Measurements from ENCODE around the gene RXFP1. TPM values are rescaled to one million over a fixed set of nuclear protein-coding genes. Genes with fewer than 3 reads are reported as not detected.

Gene RXFP1
- polyA plus RNA-seq, 2 donors: 0.11 to 0.14 TPM

DNA sequence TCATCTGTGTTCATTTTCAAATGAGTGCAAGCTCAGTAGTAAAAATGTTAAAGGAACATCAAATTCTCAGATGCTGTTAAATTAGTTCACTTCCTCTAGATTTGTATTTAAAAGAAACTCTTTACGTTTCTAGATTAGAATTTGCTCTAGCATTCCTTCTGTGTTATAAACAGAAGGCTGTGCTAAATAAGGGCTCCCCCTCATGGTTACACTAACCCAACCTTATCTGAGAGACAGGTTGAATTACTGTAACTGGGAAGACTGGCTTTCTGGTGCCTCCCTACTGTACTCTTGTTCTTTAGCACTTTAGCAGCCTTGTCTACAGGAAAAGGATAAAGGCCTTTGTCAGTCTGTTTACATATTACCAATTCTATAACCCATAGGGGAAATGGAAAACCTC lies 56.8 kb downstream of the RXFP1 start:
- no peak overlapping the region for H3K27ac ChIP-seq (ENCODE audit: low read depth in 2 of 2, low read length in 1 of 2)
- H3K9me3 ChIP-seq (ENCODE audit: control insufficient read depth in 2 of 2, insufficient read depth in 1 of 2, low read depth in 1 of 2, low read length in 1 of 2): peaks cover 0 to 4% of the 10 kb centered on the region in 2 donors
- H3K27me3 ChIP-seq (ENCODE audit: control insufficient read depth in 1 of 2, insufficient read depth in 2 of 2, low read length in 2 of 2): no peaks in the 10 kb centered on the region
- 30 to 42% methylated on average over 1 of the region's 1 CpG for WGBS, 2 donors
- no peaks in the 10 kb centered on the region for H3K36me3 ChIP-seq (ENCODE audit: control insufficient read depth in 2 of 2, insufficient read depth in 2 of 2, low read length in 1 of 2)
- no peak overlapping the region for H3K4me3 ChIP-seq (ENCODE audit: low read depth in 1 of 2, low read length in 2 of 2)
- no peaks in the 10 kb centered on the region for H3K4me1 ChIP-seq (ENCODE audit: control insufficient read depth in 2 of 2, insufficient read depth in 2 of 2, low read length in 1 of 2)

DNA sequence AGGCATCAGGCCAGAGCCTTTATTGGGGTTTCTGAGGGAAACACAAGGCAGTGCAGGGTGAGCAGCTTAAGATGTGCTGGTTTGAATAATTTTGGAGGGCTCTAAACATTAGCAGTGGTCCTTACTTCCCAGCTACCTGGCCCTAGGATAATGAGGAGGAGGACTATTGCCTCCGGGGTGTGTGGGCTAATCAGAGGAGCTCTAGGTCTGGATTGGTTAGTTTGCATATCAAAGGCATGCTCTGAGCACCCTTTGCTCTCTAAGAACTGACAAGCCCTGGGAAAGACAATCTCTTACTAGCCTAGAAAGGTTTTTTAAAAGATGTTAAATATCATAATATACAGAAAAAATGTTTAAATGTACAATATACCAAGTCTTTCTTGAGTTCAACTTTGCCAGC lies 58.4 kb downstream of the RXFP1 start:
- WGBS, 2 donors: 32 to 34% methylated on average over 1 of the region's 1 CpG
- H3K4me3 ChIP-seq (ENCODE audit: low read depth in 1 of 2, low read length in 2 of 2): no peak overlapping the region
- no peaks in the 10 kb centered on the region for H3K4me1 ChIP-seq (ENCODE audit: control insufficient read depth in 2 of 2, insufficient read depth in 2 of 2, low read length in 1 of 2)
- H3K27me3 ChIP-seq (ENCODE audit: control insufficient read depth in 1 of 2, insufficient read depth in 2 of 2, low read length in 2 of 2): no peaks in the 10 kb centered on the region
- H3K27ac ChIP-seq (ENCODE audit: low read depth in 2 of 2, low read length in 1 of 2): no peak overlapping the region
- no peaks in the 10 kb centered on the region for H3K36me3 ChIP-seq (ENCODE audit: control insufficient read depth in 2 of 2, insufficient read depth in 2 of 2, low read length in 1 of 2)
- H3K9me3 ChIP-seq (ENCODE audit: control insufficient read depth in 2 of 2, insufficient read depth in 1 of 2, low read depth in 1 of 2, low read length in 1 of 2): peaks cover 0 to 4% of the 10 kb centered on the region in 2 donors

DNA sequence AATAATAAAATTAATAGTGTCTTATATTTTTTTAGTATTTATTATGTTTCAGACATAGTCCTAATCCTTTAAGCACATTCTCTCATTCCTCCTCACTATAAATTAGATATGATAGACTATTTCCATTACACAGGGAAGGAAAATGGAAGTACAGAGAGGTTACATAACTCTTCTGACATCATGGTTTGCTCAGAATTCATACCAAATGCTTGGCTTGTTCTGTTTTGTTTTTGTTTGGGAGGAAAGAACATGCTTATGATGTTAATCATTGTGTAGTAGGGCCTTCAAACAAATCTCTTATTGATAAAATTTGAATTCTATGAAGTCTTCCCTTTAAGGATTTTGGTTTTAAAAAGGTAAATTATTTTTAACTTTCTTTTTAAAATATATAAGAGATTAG lies 59.5 kb downstream of the RXFP1 start:
- H3K9me3 ChIP-seq (ENCODE audit: control insufficient read depth in 2 of 2, insufficient read depth in 1 of 2, low read depth in 1 of 2, low read length in 1 of 2): peaks cover 0 to 4% of the 10 kb centered on the region in 2 donors
- H3K4me3 ChIP-seq (ENCODE audit: low read depth in 1 of 2, low read length in 2 of 2): no peak overlapping the region
- H3K27ac ChIP-seq (ENCODE audit: low read depth in 2 of 2, low read length in 1 of 2): no peak overlapping the region
- no peaks in the 10 kb centered on the region for H3K36me3 ChIP-seq (ENCODE audit: control insufficient read depth in 2 of 2, insufficient read depth in 2 of 2, low read length in 1 of 2)
- H3K27me3 ChIP-seq (ENCODE audit: control insufficient read depth in 1 of 2, insufficient read depth in 2 of 2, low read length in 2 of 2): no peaks in the 10 kb centered on the region
- H3K4me1 ChIP-seq (ENCODE audit: control insufficient read depth in 2 of 2, insufficient read depth in 2 of 2, low read length in 1 of 2): no peaks in the 10 kb centered on the region

DNA sequence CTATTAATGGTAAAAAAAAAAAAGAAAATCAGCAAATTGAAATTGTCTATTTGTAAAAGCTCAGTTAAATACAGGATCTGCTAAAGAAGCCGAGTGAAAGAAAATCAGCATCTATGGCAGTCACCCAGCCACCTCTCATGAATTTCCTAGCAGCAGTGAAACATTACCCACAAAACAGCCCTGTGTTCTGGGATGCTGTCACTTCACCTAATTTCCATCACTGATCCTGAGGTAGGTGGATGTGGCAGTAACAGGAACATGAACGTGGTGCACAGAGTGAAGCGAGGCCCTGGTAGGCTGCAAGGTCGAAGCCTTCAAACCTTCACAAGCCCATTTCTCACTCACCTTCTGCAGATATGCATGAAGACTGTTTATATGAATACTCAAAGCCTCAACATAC lies 65.2 kb downstream of the RXFP1 start:
- no peaks in the 10 kb centered on the region for H3K36me3 ChIP-seq (ENCODE audit: control insufficient read depth in 2 of 2, insufficient read depth in 2 of 2, low read length in 1 of 2)
- H3K4me1 ChIP-seq (ENCODE audit: control insufficient read depth in 2 of 2, insufficient read depth in 2 of 2, low read length in 1 of 2): no peaks in the 10 kb centered on the region
- WGBS, 2 donors: 89 to 91% methylated on average over 4 of the region's 4 CpGs
- no peaks in the 10 kb centered on the region for H3K27me3 ChIP-seq (ENCODE audit: control insufficient read depth in 1 of 2, insufficient read depth in 2 of 2, low read length in 2 of 2)
- H3K4me3 ChIP-seq (ENCODE audit: low read depth in 1 of 2, low read length in 2 of 2): no peak overlapping the region
- H3K27ac ChIP-seq (ENCODE audit: low read depth in 2 of 2, low read length in 1 of 2): no peak overlapping the region
- no peaks in the 10 kb centered on the region for H3K9me3 ChIP-seq (ENCODE audit: control insufficient read depth in 2 of 2, insufficient read depth in 1 of 2, low read depth in 1 of 2, low read length in 1 of 2)

DNA sequence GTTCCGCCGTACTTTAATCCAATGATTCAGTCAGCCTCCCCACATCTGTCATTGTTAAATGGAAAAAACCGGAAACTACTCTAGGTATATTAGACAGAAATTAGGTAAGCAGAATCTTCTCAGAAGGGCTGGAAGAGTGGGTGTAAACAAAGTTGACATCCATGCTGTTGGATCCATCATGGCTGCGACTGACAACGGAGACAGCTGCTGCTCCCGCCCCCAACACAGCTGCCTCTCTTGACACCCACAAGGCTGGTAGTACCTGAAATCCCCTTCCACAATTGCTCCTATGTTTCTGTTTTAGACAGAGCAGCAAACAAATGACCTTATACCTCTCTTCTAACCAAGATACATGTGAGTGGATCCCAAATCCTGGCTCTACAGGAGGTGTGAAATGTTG lies 66.6 kb downstream of the RXFP1 start:
- 94 to 95% methylated on average over 6 of the region's 6 CpGs for WGBS, 2 donors
- no peaks in the 10 kb centered on the region for H3K9me3 ChIP-seq (ENCODE audit: control insufficient read depth in 2 of 2, insufficient read depth in 1 of 2, low read depth in 1 of 2, low read length in 1 of 2)
- no peak overlapping the region for H3K27ac ChIP-seq (ENCODE audit: low read depth in 2 of 2, low read length in 1 of 2)
- no peaks in the 10 kb centered on the region for H3K36me3 ChIP-seq (ENCODE audit: control insufficient read depth in 2 of 2, insufficient read depth in 2 of 2, low read length in 1 of 2)
- H3K4me3 ChIP-seq (ENCODE audit: low read depth in 1 of 2, low read length in 2 of 2): no peak overlapping the region
- no peaks in the 10 kb centered on the region for H3K27me3 ChIP-seq (ENCODE audit: control insufficient read depth in 1 of 2, insufficient read depth in 2 of 2, low read length in 2 of 2)
- H3K4me1 ChIP-seq (ENCODE audit: control insufficient read depth in 2 of 2, insufficient read depth in 2 of 2, low read length in 1 of 2): no peaks in the 10 kb centered on the region

DNA sequence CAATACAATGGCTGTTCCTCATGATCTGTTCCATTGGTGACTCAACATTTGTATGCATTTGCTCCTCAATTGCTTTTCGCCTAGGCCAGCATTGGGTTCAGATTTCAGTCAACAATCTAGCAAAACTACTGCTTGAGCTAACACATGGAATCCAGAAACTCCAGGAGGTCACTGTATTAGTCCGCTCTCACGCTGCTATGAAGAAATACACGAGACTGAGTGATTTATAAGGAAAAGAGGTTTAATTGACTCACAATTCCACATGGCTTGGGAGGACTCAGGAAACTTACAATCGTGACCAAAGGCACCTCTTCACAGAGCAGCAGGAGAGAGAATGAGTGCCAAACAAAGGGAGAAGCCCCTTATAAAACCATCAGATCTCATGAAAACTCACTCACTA lies 67.1 kb downstream of the RXFP1 start:
- Histone ChIP-seq H3K9me3 (ENCODE audit: control insufficient read depth in 2 of 2, insufficient read depth in 1 of 2, low read depth in 1 of 2, low read length in 1 of 2) (no peaks in the 10 kb centered on the region), H3K4me3 (ENCODE audit: low read depth in 1 of 2, low read length in 2 of 2) (no peak overlapping the region), H3K27me3 (ENCODE audit: control insufficient read depth in 1 of 2, insufficient read depth in 2 of 2, low read length in 2 of 2) (no peaks in the 10 kb centered on the region), H3K36me3 (ENCODE audit: control insufficient read depth in 2 of 2, insufficient read depth in 2 of 2, low read length in 1 of 2) (no peaks in the 10 kb centered on the region), H3K4me1 (ENCODE audit: control insufficient read depth in 2 of 2, insufficient read depth in 2 of 2, low read length in 1 of 2) (no peaks in the 10 kb centered on the region), H3K27ac (ENCODE audit: low read depth in 2 of 2, low read length in 1 of 2) (no peak overlapping the region)
- WGBS, 2 donors: 89 to 91% methylated on average over 5 of the region's 5 CpGs

DNA sequence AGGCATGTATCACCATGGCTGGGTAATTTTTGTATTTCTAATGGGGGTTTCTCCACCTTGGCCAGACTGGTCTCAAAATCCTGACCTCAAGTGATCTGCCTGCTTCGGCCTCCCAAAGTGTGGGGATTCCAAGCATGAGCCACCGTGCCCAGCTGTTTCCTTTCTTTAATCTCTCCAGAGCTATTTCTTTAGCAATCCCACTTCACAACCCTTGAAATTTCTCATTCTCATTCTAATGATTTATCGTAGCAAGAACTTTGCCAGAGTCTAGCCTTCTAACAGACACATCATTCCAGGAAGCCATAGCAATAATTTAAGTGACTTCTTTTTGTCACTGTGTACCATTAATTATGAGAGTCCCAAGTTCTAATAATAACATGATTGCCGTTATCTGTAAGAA lies 68.6 kb downstream of the RXFP1 start:
- WGBS, 2 donors: 63 to 69% methylated on average over 4 of the region's 4 CpGs
- Histone ChIP-seq H3K4me1 (ENCODE audit: control insufficient read depth in 2 of 2, insufficient read depth in 2 of 2, low read length in 1 of 2) (no peaks in the 10 kb centered on the region), H3K27ac (ENCODE audit: low read depth in 2 of 2, low read length in 1 of 2) (no peak overlapping the region), H3K36me3 (ENCODE audit: control insufficient read depth in 2 of 2, insufficient read depth in 2 of 2, low read length in 1 of 2) (no peaks in the 10 kb centered on the region), H3K4me3 (ENCODE audit: low read depth in 1 of 2, low read length in 2 of 2) (no peak overlapping the region), H3K9me3 (ENCODE audit: control insufficient read depth in 2 of 2, insufficient read depth in 1 of 2, low read depth in 1 of 2, low read length in 1 of 2) (no peaks in the 10 kb centered on the region), H3K27me3 (ENCODE audit: control insufficient read depth in 1 of 2, insufficient read depth in 2 of 2, low read length in 2 of 2) (no peaks in the 10 kb centered on the region)

DNA sequence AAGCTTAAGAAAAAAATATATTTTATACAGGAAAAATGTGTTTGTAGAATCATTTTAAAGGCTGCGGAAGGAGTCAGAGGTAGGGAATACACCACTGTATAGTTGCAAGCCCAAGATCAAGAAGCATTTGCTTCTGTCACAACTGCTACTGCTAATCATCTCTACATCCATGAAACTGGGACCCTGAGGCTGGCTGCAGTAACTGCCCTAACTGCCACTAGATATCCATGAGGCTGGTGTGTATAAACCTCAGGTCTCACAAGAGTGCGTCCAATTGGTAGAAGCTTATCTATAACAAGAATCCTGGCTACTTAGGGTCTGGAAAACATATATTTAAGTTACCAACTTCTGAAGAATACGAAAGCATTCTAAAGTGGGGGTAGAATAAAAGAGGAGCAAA lies 69.1 kb downstream of the RXFP1 start:
- no peak overlapping the region for H3K27ac ChIP-seq (ENCODE audit: low read depth in 2 of 2, low read length in 1 of 2)
- no peaks in the 10 kb centered on the region for H3K27me3 ChIP-seq (ENCODE audit: control insufficient read depth in 1 of 2, insufficient read depth in 2 of 2, low read length in 2 of 2)
- H3K4me1 ChIP-seq (ENCODE audit: control insufficient read depth in 2 of 2, insufficient read depth in 2 of 2, low read length in 1 of 2): no peaks in the 10 kb centered on the region
- H3K36me3 ChIP-seq (ENCODE audit: control insufficient read depth in 2 of 2, insufficient read depth in 2 of 2, low read length in 1 of 2): no peaks in the 10 kb centered on the region
- no peaks in the 10 kb centered on the region for H3K9me3 ChIP-seq (ENCODE audit: control insufficient read depth in 2 of 2, insufficient read depth in 1 of 2, low read depth in 1 of 2, low read length in 1 of 2)
- H3K4me3 ChIP-seq (ENCODE audit: low read depth in 1 of 2, low read length in 2 of 2): no peak overlapping the region
- 78 to 86% methylated on average over 3 of the region's 3 CpGs for WGBS, 2 donors

DNA sequence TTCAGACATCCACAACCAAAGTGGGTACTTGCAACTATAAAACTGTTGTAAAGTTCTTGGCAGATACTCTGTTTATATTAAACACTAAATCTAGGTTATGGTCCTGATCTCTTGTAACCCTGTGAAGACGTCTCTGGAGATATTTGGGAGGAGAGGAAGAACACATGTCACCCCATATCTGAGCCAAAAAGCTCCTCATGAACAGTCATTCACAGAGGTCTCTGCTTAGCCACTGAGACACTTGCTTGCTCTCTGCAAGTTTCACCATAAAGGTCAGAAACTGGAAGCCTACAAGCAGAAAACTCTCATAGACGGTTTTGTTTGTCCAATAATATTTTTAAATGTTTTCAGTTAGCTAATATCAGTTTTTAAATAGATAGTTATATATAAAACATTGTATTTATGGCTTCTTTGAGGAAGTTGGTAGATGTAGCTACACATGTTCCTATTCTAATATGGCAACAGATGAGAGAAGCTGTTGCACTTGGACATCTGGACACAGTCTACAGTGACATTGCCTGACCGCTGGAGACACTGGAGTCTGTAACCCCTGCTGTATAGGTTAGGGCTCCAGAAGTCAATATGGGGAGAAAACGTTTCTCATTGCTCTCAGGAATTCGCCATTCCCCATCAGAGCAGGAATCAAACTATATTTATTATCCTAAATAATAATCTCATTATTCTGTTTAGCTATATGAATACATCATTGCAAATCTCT lies 76.4 kb downstream of the RXFP1 start:
- 51 to 62% methylated on average over 5 of the region's 5 CpGs for WGBS, 2 donors
- Histone ChIP-seq H3K9me3 (ENCODE audit: control insufficient read depth in 2 of 2, insufficient read depth in 1 of 2, low read depth in 1 of 2, low read length in 1 of 2) (no peaks in the 10 kb centered on the region), H3K36me3 (ENCODE audit: control insufficient read depth in 2 of 2, insufficient read depth in 2 of 2, low read length in 1 of 2) (no peaks in the 10 kb centered on the region), H3K4me1 (ENCODE audit: control insufficient read depth in 2 of 2, insufficient read depth in 2 of 2, low read length in 1 of 2) (no peaks in the 10 kb centered on the region), H3K27me3 (ENCODE audit: control insufficient read depth in 1 of 2, insufficient read depth in 2 of 2, low read length in 2 of 2) (no peaks in the 10 kb centered on the region), H3K4me3 (ENCODE audit: low read depth in 1 of 2, low read length in 2 of 2) (no peak overlapping the region), H3K27ac (ENCODE audit: low read depth in 2 of 2, low read length in 1 of 2) (no peak overlapping the region)

DNA sequence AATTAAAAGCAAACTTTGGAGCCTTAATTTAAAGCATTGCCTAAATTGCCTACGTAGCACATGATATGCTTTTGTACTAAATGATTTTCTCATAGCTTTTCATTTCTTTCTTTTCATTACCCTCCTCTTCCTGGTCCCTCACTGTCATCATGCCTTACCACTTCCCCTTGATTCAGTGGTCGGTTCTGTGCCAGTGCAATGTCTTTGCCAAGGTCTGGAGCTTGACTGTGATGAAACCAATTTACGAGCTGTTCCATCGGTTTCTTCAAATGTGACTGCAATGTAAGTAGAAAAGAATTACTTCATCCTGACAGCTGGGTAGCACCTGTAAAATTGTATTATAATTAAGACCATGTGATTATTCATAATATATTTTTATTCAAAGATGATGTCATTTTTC lies 77.5 kb downstream of the RXFP1 start:
- H3K36me3 ChIP-seq (ENCODE audit: control insufficient read depth in 2 of 2, insufficient read depth in 2 of 2, low read length in 1 of 2): no peaks in the 10 kb centered on the region
- H3K4me3 ChIP-seq (ENCODE audit: low read depth in 1 of 2, low read length in 2 of 2): no peak overlapping the region
- no peak overlapping the region for H3K27ac ChIP-seq (ENCODE audit: low read depth in 2 of 2, low read length in 1 of 2)
- 62 to 75% methylated on average over 4 of the region's 4 CpGs for WGBS, 2 donors
- H3K27me3 ChIP-seq (ENCODE audit: control insufficient read depth in 1 of 2, insufficient read depth in 2 of 2, low read length in 2 of 2): no peaks in the 10 kb centered on the region
- H3K9me3 ChIP-seq (ENCODE audit: control insufficient read depth in 2 of 2, insufficient read depth in 1 of 2, low read depth in 1 of 2, low read length in 1 of 2): no peaks in the 10 kb centered on the region
- no peaks in the 10 kb centered on the region for H3K4me1 ChIP-seq (ENCODE audit: control insufficient read depth in 2 of 2, insufficient read depth in 2 of 2, low read length in 1 of 2)

All from esophagus (tissue), 2 donors.